GM06990 (cell line): Measurements from ENCODE around the gene CSMD2.

Experiments
- DNase-seq: peaks from one replicate; pipeline ENCODE4 v3.0.0-alpha.2; 2011; ENCODE audit not compliant: insufficient read length; ENCODE audit errors: extremely low read depth
- H3K27me3 ChIP-seq: replicated peaks from 2 replicates; pipeline ENCODE4 v1.6.0; 2011; ENCODE audit warnings: low read length; ENCODE audit not compliant: control insufficient read depth, insufficient read depth
- H3K36me3 ChIP-seq: 2 replicates; pipeline ENCODE4 v1.5.1; 2011; ENCODE audit warnings: low read length; ENCODE audit not compliant: control insufficient read depth, insufficient read depth
- H3K4me3 ChIP-seq: replicated peaks from 2 replicates; pipeline ENCODE4 v1.5.1; 2011; ENCODE audit warnings: low read depth, mild to moderate bottlenecking, control low read depth, low read length
- CTCF ChIP-seq: IDR thresholded peaks from 2 replicates; pipeline ENCODE4 v1.5.1; 2011; ENCODE audit warnings: low read length, control low read depth, mild to moderate bottlenecking, inconsistent platforms; ENCODE audit not compliant: insufficient read depth, poor library complexity, severe bottlenecking

CSMD2 gene

GRCh38 chr1:33781652-33782051 lies 383.4 kb downstream of the CSMD2 start:
- DNase-seq, result no peak
- no peaks in the 10 kb centered on the region for H3K36me3 ChIP-seq
- H3K27me3 ChIP-seq, result no peaks in the 10 kb centered on the region
- no peak overlapping the region for H3K4me3 ChIP-seq
- TF ChIP-seq CTCF, result no peak

DNA sequence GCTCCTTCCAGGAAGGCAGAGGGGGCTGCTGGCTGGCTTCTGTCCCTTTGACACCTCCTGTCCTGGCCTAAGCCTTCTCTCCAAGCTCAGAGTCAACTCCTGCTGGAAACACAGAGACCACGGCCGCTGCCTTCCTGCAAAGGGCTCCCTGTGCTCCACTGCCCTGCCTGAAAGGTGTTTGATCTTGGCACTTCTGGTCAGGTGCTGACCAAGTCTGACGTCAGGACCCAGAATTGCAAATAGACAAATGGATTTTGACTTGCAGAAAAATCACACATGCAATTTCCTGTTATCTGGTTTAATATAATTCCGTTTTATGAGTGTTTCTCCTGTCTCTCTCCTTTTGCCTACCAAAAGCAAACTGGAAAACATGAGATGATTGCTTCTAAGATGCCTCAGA lies 387.7 kb downstream of the CSMD2 start:
- no peak for DNase-seq
- Histone ChIP-seq H3K27me3 (no peaks in the 10 kb centered on the region), H3K36me3 (no peaks in the 10 kb centered on the region), H3K4me3 (no peak overlapping the region)
- TF ChIP-seq CTCF, result no peak

- no peaks in the 10 kb centered on the region for H3K36me3 ChIP-seq
- H3K27me3 ChIP-seq, result no peaks in the 10 kb centered on the region
- no peak for DNase-seq
- TF ChIP-seq CTCF, result no peak
- H3K4me3 ChIP-seq, result no peak overlapping the region
Measured at GRCh38 chr1:33768821-33769220, 396.2 kb downstream of the CSMD2 start.

- TF ChIP-seq CTCF, result no peak
- DNase-seq, result no peak
- Histone ChIP-seq H3K27me3 (no peaks in the 10 kb centered on the region), H3K36me3 (no peaks in the 10 kb centered on the region), H3K4me3 (no peak overlapping the region)
Measured at GRCh38 chr1:33768106-33768505, 396.9 kb downstream of the CSMD2 start.

DNA sequence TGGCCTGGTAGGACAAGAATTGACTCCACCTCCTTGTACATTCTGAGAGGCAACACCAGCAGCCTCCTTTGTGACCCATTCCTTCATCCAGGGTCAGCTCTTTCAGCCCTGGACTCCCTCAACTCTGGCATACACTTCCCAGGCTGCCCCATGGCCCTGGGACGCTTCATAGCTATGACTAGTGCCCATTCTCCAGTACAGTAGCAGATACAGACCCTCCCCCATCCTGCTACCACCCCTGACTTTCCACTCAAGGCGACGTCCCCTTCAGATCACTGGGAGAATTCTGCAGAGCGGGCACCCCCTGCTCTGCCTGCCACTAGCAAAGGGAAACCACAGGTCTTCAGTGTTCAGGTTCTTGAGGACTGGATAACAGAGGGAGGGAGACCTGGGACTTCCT lies 400.9 kb downstream of the CSMD2 start:
- TF ChIP-seq CTCF, result no peak
- Histone ChIP-seq H3K4me3 (no peak overlapping the region), H3K36me3 (no peaks in the 10 kb centered on the region), H3K27me3 (no peaks in the 10 kb centered on the region)
- no peak for DNase-seq

DNA sequence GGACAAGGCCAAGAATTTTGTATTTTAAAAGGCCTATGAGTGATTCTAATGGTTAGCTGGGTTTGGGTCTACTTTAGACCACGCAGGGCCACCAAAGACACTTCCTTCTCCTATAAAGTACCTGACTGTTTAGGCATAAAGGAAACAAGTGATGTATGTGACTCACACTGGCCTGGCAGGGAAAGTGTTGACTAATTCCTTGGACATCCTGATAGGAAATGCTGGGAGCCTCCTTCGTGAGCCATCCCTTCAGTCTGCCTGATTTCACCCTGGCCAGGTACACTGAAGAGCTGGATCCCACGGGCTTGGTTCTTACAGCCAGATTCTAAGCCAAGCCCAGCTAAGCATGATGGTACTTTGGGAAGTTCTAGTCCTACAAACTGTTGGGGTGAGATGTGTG lies 401.6 kb downstream of the CSMD2 start:
- H3K27me3 ChIP-seq, result no peaks in the 10 kb centered on the region
- TF ChIP-seq CTCF, result no peak
- no peak for DNase-seq
- H3K4me3 ChIP-seq, result no peak overlapping the region
- no peaks in the 10 kb centered on the region for H3K36me3 ChIP-seq
